ENCODE results near the gene UTS2B.

Gene UTS2B

DNA sequence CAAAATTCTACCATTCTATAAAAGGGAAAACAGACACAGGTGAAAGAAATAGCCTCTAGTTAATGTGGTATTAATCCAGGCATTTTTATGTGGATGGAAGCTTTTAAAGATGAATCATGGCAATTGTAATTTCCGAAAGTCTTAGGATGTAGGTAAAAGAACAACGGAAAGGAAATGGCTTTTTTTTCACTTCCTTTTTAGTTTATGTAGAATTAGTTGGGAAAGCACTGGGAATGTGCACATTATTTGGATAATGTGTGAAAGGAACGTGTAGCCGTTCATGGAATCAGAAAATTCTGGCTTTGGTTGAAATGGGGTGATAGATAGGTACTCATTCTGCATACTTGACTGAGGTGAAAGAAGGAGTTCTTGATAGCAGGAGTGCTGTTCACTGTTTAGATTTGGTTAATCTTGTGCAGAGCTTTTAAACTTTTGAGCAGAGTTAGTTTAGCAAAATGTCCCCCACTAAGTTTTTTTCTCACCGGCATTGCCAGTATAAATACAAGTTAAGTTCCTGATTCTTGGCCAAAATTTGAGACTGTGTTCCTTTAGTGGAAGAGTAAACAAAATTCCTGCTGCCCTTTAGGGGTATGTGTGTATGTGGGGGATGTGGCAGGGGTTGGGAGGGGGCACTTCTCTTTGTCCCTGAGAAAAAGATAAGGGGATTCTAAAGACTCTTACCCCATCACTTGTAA lies 20.2 kb upstream of the UTS2B start:
- DNase-seq = no peak

DNA sequence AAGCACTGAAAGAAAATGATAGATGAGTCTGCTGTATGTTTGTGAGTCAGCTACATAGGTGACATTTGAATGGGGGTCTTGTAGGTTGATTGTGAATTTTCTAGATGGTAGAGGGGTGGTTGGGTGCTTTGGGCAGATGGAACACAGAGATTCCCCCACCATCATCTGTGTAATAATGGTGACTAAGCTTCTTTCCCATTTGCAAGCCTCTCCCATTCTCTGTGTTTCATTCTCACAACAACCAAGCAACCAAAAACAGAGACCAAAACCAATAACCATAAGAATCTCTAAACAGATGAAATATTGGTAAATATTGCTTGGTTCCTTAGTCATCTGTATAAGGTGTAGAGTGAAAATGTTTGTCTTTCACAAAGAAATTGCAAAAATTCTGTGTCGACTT lies 17.8 kb upstream of the UTS2B start:
- no peak for DNase-seq

DNA sequence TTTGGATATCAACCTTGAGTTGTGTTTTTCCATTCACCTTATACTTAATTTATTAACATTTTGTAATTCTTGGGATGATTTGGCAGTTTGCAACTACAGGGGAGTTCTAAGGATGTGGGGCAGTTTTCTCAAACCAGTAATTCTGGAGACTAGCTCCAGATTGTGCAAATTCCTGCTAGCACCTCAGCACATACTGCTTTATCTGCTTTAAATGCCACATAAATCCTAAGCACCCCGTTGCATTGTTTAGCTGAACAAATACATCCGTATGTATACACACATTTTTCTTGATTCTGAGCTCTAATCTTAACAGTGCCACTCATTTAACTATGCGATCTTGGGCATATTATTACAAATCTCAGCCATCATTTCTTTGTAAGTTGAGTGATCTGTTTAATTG lies 16.9 kb upstream of the UTS2B start:
- no peak for DNase-seq

DNA sequence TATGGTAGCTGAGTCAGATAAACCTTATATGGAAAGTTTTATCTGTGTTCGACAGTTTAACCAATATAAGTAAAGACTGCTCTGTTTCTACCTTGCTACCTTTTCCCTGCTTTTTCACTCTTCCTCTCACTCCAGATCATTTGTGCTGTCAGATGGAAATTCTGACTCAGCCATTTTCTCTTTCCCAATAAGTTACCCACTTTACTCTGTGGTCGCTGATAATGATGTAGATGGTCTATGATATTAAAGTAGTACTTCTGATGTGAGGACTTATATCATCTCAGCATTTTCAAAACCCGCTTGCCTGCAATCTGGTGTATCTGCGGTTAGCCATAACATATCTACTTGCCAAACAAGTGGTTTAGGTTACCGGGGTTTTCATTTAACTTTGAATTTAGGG lies 15.0 kb upstream of the UTS2B start:
- no peak for DNase-seq

DNA sequence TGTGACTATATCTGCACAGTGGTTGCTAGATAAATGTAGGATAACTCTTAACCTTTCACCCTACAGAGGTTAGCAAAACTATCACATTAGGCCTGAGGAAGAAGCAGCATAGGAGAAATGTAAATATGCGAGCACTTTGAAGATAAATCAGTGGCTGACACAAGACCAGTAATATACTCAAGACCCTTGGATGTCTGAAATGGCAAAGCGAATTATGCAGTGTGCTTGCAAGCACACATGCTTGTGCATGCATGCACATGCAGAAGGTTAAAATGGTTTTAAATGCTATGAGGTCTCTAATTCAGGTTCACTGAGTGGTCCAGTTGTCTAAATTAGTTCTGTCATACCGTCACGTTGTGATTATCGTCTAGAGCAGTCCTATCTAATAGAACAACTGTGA lies 13.6 kb upstream of the UTS2B start:
- no peak for DNase-seq

DNA sequence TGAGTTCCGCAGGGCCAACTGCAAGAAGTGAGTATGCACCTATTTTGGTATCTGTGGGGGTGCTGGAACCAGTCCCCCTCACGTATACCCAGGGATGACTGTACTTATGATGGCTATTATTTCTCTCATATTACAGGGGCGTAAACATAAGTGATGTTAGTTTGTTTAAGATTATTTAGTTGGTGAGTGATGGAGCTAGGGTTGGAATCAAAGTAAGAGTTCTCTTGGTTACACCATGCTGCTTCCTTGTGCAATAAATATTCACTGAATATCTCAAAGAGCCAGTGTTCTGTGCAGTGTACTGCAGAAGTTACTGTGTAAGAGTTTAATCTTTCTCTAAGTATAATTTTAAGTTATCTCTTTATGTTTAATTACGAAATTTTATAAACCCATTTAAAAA lies 12.8 kb upstream of the UTS2B start:
- DNase-seq = no peak

DNA sequence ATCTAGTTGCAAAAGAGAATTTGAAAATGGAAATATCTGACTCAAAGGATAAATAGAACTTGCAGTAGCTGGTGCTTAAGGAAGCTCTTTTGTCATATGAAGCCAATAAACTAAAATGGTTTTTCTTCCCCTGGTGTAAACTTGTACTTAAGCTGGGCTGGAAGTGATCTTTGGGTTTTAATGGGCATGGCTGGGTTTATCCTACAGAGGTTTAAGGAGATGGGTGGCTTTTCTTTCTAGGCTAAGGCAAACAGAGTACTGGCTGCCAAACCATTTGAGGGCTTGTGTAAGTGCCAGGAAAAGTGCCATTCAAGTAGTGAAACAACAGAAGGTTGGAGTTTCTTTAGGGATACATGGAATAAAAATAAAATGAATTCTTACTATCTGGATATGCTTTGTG lies 12.1 kb upstream of the UTS2B start:
- no peak for DNase-seq

DNA sequence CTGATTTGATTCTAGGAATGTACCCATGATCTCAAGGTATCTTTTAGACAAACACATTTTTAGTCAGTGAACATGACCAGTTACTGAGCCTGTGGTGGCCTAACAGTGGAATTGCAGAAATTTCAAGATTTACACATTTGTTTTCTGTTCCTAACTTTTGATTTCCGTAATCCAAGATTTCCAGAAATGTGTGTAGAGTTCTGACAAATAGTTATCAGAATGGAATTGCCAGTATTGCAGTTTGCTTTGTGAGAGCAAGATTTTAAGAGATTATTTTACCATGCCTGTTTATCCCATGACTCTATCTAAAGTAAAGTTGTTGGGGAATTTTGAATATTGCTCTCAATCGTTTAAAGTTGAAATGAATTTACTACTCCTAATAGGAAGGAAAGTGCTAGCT lies 11.7 kb upstream of the UTS2B start:
- no peak for DNase-seq

DNA sequence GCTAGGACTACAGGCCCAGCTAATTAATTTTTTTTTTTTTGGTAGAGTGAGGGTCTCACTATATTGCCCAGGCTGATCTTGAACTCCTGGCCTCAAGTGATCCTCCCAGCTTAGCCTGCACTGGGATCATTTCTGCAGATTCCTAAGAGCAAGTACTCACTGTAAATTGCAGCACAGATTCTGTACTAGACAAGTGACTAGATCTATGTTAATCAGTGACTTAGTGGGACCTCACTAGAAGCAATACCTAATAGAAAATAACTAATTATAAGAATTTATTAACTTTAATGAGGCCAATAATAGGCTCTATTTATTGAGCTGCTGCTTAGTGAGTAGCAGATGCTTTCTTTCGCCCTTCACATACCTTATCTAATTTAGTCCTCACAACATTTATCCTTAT lies 10.6 kb upstream of the UTS2B start:
- no peak for DNase-seq

DNA sequence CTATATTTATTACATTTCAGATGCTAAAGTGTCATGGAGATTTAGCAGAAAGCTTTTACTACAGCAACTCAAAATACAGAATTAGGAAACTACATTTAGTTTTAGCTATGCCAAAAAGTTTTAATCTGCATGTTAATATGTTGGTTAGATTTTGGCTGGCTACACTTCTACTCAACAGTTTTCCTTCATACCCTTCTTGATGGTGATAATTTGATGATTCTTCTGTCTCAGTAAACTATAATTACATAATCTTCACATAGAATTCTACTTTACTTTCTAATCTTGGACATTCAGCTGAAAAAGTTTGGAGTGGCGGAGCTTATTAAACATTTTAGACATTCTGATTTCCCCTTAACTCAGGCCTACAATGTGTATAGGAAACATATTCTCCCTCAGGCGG lies 10.0 kb upstream of the UTS2B start:
- no peak for DNase-seq

DNA sequence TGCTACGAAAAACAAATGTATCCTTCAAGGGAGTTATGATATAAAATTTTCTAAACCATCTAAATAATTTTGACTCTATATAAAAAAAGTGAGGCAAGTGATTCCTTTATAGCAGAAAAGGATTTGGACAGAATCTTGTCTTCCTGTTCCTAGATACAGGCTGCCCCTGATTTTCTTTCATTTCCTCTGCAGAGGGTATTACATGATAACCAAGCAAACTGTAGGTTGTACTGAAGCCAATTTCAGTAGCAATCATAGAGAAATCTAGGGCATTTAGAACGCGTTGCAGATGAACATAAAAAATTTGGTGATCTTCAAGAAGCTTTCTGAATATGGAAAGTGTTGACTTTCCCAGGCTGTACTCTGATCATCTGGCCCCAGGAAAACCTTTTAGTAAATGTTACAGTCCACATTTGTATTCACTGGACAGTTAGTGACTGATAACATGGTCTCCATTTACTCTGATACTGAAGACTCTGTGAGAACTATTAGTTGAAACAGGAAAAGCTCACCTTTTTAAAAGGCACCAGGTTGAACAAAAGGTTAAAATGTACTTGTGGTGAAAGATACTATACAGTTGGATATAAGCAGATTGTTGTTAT lies 9.1 kb upstream of the UTS2B start:
- no peak for DNase-seq

DNA sequence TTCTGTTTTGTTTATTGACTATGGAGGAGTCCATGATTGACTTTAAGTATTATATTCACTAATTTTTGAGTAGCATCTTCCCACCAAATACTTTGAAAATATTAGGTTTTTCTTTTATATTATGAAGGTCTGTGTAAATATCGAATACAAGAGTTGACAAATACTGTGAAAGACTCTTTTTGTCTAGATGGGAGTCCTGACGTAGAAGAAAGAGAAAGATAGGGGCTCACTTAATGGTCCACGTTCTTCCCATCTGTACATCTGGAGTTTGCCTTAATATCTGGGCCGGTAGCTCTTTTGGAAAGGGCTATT lies 7.8 kb upstream of the UTS2B start:
- DNase-seq = no peak

DNA sequence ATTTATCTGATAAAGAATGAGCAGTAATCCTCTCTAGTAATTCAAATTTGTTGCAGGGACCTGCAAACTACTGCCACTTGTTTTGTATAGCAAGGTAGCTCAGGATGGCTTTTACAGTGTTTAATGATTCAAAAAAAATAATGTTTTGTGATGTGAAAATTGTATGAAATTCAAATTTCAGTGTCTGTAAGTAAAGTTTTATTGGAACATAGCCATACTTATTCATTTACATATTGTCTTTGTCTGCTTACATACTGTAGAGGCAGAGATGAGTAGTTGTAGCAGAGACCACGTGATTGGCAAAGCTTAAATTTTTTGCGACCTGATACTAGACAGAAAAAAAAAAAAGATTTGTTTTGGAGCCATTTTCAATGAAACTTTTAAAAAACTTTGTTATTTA lies 6.5 kb upstream of the UTS2B start:
- no peak for DNase-seq

DNA sequence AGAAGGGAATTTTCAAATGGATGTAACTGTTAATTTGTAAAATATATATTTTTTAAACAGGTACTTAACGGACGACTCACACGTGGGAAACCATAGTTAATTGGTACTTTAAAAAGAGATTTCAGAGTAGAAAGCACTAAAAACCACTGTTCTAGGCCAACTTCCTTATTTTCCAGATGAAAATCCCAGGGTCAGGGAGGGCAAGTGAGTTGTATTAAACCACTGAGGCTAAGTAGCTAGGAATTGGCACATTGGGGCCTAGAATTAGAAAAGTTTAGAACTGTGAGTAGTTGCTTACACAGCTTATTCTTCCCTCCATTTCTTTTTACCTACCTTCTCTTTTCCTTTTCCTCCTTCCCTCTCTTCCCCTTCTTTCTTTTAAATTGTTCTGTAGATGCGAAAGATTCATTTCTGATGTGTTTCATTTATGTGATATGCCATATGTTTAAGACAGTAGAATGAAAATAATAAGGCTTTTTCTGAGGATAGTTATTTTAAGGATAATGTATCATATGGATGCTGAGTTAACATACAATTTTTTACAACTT lies 4.1 kb upstream of the UTS2B start:
- no peak for DNase-seq

DNA sequence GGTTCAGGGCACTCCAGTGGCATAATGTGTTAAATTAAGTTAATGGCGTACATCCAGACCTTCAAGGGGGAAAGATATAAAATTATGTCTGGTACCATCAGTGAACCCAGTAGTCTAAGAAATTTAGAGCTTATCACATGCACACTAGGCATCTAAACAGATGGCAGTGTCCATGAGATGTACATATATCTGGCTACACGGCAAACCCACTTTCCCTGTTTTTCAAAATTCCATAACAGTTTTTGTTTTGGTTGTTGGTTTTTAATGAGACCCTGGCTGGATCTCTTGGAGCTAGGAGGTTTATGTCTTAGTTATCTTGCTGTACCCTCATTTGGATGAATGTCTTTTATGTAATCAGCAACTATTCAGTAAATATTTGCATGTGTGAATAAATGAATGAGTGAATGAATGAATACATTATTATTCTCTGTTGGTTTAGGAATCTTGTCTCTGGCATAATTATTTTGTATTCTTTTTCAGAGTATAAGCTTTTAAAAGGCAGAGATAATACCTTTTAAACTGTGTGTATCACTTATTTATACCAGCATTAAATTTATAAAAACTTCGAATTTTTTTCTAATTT lies 3.1 kb upstream of the UTS2B start:
- DNase-seq = no peak

DNA sequence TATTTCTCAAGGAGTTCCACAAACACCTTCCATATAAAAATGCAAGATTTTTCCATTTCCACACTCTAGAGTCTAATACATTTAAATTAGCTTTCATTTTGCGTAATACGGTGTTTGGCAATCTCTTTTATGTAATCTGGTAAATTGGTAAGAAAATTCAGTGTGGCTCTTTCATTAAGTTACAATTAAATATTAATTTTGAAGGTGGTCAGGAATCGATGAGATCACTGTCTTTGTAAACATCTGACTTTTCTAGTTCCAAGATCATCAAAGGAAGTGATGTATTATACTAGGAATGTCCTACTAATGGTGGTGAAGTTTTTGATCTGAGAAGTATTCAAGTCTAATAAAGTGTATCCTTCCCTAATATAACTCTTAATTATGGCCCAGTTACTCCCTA lies 1.1 kb upstream of the UTS2B start:
- no peak for DNase-seq

DNA sequence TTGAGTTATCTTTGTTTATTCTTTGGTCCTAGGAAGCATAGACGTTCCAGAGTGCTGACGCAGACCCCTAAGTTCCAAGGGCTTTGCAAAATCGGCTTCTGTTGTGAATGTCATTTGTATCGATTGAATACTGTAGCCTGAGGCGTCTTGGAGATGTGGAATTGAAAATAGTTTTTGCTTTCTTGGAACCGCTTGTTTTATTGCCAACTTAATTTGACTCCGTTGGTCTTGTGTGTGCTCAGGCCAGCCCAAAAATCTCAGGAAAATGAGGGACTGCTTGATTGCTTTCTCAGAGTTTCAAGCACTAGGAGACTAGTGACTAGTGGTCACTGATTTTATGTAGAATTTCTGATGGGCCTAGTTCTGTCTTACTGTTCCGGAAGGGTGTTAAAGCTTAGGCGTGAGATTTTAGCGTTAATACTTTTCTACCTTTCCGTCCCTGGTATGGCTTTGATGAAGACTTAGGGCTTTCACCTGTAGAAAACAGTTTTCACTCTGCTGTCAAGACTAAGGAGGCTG lies 263 bp upstream of the UTS2B start:
- DNase-seq = no peak

DNA sequence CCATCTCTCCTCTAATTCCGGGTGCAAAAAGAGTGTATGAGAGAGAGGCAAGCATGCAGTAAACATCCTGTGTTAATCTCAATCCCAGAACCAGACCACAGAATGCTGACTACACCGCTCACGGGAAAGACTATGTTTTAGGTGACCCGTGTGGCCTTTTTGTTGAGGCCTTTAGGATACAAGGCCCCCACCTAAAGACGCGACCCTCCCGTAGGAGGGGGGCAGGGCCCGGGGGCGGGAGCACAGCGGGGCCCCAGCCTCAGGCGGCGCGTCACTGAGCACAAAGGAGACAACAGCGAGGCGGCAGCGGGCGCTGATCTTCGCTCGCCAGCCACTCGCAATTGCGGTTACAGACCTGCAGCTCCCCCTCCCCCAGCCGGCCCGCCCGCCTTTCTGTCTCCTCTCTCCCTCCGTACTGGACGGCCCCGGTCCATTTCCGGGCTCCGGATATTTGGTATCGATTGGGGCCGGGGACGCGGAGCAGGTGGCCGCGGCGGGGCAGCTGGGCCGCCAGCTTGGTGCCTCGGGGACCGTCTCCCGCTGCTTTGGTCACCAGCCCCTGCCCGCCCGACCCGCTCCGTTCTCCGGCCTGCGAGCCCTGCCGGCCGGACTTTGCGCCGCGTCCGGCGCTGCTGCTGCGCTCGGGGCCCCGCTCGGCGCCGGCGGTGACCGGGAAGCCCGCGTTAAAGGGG lies 1.2 kb downstream of the UTS2B start, which contains the start of gene CCDC50:
CCDC50 (plus strand) TSS at position 433 of the 692 bp plus-strand sequence. CDS start 281 bp downstream, outside the sequence.
- DNase-seq = peak; percentile 89

DNA sequence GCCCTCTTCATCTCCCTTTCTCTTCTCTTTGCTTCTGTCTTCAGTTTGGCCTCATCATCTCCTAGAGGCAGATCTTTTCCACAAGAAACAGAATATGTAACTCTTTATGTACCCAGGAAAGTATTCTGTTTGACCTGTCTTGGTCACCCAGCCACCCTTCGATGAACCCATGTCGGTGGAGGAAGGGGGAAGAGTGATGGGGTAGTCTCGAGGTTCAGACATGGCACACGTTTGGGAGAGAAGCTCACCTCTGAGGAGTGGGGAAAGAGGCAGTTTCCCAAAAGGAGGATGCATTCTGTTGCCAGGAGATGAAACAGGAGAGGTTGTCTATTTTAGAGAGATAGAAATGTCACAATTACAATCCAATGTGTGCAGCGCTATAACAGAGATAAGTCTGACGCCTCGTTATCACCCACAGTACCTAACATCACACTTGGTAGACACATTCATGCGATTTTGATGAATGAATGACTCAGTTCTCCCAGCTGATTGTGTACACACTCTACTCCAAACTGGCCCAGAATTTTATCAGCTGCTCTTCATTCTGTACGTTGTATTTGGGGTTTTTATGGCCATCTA lies 1.9 kb downstream of the UTS2B start:
- no peak for DNase-seq

DNA sequence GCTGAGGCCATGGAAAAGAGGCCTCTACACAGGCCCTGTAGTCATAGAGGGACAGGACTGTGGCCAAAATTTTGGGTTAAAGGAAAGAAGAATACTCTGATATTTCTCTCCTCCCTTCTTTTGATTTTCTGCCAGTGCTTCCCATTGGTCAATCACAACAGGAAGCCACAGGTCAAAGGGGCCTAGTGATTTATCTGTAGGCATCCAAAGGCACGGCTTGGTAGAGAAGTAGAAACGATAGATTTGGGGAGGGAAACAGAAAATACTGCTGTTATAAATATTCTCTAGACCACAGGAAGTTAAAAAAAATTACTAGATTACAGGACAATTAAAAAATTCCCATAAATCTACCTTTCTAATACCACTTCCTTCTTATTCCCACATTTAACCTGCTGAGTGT lies 2.8 kb downstream of the UTS2B start:
- no peak for DNase-seq

DNA sequence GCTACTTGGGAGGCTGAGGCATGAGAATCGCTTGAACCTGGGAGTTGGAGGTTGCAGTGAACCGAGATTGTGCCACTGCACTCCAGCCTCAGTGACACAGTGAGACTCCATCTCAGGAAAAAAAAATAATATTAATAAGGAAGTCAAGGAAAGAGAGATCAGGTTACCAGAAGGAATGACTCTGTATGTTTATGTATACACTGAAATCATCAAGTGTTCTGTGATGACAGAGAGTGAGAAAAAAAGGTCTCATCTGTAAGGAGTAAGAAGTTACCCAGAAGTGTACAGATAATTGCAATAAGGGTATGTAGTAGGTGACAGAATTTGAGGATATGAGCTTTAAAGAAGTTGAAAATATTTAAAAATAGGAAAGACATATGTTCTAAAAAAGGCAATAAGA lies 5.4 kb downstream of the UTS2B start:
- no peak for DNase-seq

DNA sequence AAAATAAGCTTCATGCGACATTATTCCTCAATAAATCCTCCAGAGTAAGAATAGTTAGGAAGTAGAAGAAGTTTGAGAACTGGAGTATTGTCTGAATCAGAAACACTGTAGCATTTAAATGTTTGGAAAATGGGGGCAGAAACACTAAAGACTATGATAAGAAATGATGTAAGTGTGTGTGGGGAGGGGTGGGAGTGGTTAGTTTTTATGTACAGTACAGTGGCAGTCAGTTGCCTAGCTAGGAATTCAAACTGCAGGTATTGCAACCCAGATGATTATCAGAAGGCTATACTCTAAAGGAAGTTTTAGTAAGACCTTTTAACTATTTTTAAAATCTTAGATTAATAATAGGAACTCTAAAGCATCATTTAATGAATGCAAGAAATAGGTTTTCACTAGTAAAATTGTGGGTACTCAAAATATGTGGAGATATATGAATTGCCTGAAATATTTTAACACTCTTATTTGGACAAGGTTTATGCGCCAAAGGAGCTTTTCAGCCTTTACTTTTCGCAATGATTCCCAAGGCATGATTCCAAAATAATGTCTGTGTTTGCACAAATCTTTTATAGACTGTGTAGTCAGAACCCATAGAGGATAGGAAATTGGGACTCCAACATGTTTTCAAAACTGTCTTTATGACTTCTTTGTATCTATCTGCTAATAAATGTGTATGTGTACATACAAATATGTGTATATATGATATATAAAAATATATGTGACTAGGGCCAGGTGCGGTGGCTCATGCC lies 9.1 kb downstream of the UTS2B start:
- DNase-seq = no peak

DNA sequence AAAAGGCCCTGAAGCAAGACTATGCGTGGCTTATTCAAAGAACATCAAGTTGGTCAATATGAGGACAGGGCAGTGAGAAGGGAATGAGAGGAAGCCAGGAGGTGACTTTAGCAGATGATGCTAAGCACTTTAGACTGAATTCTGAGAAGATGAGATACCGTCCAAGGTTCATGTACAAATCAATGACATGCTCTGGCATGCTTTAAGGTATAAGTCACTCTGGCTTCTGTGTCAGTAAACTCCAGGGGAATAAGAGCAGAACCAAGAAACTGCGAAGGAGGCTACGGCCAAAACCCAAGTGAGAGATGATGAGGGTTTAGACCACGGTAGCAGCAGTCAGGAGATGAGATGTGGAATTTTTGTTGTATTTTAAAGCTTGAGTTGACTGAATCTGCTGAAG lies 10.0 kb downstream of the UTS2B start:
- no peak for DNase-seq
